NOMO-1 treated with dmso at 0.1 percent for 144 hours (cell line): ENCODE data around the gene SPTLC3.

Experiments
- DNase-seq: peaks from one replicate; lab custom pipeline; 2025; ENCODE audit not compliant: unreplicated experiment; lab: John Stamatoyannopoulos, UW

Gene SPTLC3

DNA sequence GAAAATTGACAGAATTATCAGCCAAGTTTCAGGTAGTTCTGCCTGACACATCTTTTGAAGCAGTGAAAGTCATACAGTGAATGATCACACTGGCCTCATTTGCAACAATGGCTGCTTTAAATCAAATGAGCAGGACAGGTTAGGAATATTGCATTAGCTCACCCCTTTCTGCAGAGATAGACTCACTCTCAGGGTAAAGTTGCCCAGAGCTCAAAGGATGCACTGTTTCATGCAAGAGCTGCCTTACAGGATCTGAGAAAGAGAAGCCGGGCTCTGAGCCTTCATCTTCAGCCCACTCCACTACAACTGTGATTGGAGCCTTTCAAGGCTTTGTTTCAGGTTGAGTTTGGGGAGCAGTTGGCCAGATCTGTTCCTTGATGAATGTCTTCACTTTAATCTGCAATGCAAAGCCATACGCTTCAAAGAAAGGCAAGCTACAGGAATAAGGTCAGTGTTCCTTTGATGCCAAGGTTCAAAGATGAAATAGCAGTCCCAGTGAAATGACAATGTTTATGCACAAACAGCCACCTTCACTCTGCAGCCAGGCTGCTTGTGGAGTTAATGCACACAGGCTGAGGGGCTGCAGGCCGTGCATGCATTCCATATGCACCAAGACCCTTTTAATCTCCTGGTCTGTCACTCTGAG lies 121.4 kb downstream of the SPTLC3 start:
- DNase-seq = no peak

DNA sequence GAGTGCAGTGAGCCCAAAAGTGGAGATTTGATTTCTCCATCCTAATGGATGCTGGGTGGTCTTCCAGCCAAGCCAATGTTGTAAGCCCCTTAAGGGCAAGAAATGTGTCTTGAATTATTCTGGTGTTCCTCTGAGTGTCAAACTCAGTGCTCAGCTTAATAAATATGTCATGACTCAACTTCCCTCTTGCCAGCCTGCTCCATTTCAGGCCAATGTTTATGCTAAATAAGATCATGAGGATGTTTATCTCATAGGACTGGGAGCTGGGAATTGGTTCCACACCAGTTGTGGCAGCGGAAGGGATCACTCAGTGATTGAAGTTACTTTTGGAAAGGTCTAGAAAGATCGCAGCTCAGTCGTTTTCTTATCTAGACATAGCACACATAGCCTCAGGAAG lies 121.9 kb downstream of the SPTLC3 start:
- DNase-seq = no peak

DNA sequence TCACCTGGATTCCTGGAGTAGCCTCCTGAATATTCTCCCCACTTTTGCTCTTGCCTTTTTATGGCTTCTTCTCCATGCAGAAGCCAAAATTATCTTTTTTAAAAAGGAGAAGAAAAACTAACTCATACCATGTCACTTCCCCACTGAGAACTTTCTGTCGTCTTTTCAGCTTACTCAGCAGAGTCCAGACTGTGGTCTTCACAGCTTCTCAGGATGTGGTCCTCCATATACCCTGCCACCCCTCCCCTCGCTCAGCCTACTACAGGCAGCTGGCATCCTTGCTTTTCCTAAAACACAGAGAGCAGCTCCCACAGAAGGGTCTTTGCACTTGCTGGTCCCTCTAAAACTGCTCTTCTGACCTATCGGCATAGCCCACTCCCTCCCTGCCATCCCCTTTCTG lies 122.9 kb downstream of the SPTLC3 start:
- DNase-seq = no peak

DNA sequence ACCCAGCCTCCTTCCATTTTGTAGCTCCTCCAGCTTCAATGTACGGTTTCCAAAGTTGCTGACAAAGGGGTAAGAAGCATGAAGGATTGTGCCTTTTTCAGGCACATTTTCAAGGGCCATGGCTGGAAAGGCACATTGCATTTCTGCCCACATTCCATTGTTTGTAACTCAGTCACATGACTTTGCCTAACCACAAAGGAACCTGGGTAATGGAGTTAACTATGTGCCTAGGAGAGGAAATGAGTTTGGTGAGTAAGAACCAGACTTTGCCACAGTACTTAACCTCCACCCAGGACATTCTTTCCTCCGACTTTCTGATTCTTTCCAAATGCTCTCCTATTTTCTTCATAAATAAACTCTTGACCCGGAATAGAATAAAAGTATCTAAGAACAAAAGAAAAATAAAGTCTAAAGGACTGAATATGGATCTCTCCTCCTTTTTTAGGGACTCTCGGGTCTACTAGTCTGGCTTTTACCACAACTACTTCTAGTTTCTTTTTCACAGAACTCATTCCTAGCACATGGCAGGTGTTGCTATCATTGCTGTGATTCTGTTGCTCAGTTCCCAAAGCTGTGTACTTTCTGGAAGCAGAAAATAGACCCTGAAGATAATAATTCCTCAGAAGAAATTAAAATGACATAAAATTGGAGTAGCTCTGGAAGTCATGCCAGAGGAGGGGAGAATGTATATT lies 130.8 kb downstream of the SPTLC3 start:
- no peak for DNase-seq

GRCh38 chr20:13140201-13140600 lies 131.4 kb downstream of the SPTLC3 start:
- DNase-seq = no peak

DNA sequence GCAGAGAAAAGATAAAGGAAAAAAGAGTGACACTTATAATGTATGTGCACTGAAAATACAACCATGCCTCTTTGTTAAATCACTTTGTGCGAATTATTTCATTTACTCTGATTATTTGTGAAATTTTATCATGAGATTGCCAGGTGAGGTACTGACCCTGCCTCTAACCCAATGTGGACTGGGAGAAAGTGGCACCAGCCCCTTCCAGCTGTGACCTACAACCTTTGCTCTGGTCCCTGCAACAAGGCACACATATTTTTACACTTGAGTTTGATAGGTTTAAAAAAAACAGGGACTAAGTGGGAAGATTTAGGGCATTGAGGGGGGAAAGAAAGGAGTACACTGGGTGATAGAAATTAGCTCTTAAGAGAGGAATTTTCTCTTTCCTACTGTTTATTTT lies 132.0 kb downstream of the SPTLC3 start:
- no peak for DNase-seq

DNA sequence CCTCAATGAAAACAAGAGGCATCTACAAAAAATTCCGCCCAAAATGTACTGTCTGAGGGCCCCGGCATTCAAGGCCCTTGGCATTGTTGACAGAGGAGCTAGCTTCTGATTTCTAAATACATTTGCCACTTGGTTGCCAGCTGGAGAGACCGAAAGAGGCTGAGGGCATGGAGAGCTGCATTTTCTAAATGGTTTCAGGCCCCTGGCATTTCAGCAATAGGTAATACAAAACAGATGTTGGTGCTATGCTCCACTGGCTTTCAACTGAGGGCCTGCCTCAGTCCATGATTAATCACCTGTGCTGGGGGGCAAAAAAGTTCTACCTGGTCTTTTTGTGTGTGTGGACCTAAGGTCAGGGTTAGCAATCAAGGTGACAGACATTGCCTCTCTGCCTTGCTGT lies 132.8 kb downstream of the SPTLC3 start:
- DNase-seq = no peak

DNA sequence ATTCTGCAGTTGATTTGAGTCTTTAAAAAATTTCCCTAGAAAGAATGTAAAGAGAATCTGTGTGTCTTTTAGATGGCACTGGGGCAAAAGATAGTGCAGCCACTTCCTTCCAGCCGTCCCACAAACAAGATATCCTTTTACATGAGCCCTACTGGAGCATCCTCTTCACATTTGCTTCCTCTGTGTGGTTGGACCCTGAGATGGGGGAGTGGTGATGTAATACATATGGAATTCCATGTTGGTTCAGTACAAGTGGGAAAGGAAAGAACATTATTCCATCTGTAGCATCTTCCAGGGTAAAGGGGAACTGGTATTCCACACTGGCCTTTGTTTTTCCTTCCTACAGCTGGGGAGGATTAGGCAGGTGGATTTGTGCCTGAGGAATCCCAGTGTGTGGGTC lies 133.4 kb downstream of the SPTLC3 start:
- no peak for DNase-seq

- no peak for DNase-seq
Measured at GRCh38 chr20:13147071-13147963, 138.5 kb downstream of the SPTLC3 start.

DNA sequence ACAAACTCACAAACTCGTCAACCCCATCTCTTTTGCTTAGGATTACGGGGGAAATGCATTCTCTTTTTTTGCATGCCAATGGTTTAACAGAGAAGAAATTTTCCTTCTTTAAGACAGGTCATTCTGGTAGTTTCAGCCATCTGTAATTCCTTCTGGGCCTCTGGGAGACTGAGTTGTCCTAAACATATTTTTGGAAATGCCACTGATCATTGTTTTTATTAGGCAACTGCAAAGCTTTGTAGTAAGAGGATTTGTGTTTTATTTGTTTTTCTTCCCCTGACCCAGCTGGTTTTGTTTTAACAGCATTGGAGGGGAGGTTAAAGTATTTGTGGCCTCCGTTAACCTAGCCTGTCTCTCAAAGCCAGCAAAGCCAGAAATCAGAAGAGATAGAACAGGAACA lies 139.2 kb downstream of the SPTLC3 start:
- DNase-seq = no peak

DNA sequence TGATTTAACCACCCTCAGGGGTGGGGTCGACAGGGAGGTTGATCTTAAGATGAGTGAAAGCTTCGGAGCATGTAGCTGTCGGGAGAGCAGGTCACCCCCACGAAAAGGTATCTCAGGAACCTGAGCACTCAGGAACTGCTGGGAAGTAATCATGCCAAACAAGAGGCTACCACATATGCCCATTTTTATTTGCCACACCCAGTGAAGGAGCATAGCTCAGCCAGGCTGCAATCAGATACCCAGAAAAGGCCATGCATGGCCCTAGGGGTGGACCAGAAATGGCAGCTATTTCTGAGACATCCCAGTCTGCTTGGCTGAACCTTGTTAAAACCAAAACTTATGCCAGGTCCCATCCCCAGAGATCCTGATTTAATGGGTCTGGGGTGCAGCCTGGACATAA lies 139.6 kb downstream of the SPTLC3 start:
- no peak for DNase-seq

DNA sequence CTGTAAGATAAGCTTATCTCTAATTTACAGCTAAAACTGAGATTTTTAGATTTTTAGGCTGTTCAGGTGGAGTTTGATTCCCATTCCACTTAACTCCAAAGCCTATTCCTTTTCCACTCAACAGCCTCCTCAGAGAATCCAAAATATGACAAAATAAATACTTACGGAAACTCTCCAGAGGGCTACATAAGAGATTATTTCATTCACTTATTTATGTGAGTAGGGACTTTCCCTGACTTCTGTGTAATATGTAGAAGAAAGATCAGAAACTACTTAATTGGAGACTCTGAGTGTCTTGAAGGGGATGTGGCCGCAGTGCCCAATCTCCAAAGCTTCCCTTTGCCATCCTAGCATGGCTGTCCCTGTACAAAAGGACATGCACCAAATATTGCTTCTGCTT lies 140.2 kb downstream of the SPTLC3 start:
- DNase-seq = no peak

DNA sequence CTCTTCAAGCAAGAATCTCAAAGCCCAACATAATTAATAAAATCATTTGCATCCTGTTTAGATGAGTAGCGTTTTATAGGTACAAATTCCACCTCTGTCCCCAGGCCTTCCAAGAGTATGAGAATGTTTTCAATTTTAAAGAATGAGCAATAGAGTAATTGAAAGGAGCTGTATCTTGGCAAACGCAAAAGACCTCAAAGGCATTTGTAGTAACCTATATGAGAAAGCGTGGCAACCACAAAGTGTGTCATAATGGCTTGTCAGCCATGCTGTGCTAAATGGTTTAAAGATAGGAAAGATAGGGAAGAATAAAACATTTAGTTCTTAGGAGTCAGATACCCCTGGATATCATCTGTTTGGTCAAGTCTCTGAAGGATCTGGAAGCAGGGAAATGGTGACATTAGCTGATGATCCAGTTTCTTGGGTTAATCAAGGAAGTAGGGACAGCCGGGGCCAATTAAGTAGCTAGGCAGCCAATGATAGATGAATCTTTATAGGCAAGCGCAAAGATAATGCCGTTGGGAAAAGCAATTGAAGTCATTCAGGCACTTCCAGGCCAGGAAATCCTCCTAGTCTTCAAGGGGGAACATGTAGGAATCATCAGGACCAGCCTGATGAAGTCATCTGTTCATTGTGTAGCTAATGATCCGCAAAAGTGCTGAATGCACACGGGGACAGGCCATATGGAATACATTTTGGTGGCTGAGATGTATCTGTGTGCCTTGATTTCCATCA lies 140.8 kb downstream of the SPTLC3 start:
- DNase-seq = no peak

- no peak for DNase-seq
Measured at GRCh38 chr20:13158369-13158768, 149.6 kb downstream of the SPTLC3 start.

- no peak for DNase-seq
Measured at GRCh38 chr20:13159889-13160288, 151.1 kb downstream of the SPTLC3 start.

- no peak for DNase-seq
Measured at GRCh38 chr20:13165203-13165602, 156.4 kb downstream of the SPTLC3 start.

DNA sequence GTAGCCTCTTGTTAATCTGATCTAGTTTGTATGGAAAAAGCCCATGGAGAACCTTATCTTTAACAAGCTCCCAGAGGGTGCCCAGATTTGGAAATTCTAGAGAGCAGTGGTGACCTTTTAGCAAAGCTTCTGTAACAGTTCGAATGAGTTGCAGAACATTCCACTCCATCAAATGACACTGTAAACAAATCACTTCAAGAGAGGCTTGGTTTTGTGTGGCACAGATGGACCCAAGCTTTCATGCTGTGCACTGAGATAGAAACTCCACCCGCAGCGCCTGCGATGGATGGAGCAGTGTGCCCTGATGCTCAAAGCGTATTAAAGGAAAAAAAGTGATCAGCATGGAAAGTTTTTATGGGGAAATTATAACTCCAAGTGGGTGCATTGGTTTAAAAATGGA lies 157.2 kb downstream of the SPTLC3 start:
- DNase-seq = no peak

DNA sequence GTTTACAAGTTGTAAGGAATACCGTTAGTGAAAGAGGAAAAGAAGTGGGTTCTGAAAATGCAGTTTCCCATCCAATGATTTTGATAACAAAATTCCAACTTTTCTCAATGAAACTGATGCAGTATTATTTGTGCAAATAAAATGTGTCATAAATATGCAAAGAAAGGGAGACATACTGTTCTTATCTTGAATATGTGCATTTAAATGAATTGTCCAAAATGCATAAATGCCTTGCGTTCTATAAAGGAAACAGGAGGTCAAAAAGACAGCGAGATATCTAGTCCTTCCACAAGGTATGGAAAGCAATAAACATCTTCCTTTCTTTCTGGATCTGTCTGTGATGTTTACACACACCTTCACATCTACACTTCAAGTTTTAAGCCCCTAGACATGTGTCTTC lies 157.7 kb downstream of the SPTLC3 start:
- no peak for DNase-seq

DNA sequence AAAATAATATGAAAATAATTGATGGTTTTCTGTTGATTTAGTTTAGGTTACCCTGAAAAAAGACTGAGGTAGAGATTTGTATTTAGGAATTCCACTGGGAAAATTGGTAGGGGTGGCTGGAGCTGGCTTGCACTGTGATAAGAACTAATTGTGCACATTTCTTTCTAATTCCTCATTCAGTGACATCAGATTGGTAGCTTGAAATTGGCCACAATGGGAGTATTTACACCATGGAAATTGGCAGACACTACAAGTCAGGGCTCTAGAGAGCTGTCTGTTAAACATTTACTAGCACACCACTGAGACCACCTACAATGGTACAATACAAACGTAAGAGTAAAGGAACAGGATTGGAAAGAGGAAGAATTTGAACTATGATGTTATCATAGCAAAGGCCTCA lies 160.3 kb downstream of the SPTLC3 start:
- DNase-seq = no peak

DNA sequence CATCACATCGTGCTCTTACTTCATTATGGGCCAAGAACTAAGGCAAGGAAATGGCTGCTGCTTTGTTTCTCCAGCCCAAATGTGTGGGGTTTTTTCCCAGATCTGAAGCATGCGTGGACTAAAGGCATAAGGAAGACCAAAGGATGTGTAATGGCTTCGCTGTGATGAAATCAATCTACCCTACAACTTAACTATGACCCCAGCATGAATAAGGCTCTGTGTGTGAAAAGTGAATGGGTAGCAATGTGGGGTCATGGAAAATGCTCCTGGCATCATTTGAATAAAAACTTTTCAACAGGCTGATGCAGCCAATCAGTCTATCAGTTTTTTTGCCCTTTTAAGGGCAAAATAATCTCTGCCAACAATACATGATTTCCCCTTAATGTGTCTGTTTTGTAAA lies 162.0 kb downstream of the SPTLC3 start:
- no peak for DNase-seq

GRCh38 chr20:13173201-13173600 lies 164.4 kb downstream of the SPTLC3 start:
- DNase-seq = no peak
